Right lung (tissue), 5 donors: ENCODE results near the gene BABAM2. TPM values are rescaled to one million over a fixed set of nuclear protein-coding genes. Genes with fewer than 3 reads are reported as not detected.

ENCODE experiments used
- DNase-seq, 2 donors: peaks; one replicate each; pipeline ENCODE4 v3.0.0-alpha.2; 2013
- polyA plus RNA-seq, 5 donors: library from polyadenylated mRNA; unstranded; fragments of 120-200 nt; gene quantifications; one replicate each; pipeline versions ENCODE4 v1.2.1 to v1.2.3, GENCODE V29; 2013; ENCODE audit warnings: inconsistent platforms in 1 of 5, low replicate concordance in 1 of 5; ENCODE audit not compliant: insufficient read length in 5 of 5, insufficient read depth in 1 of 5

The BABAM2 gene
- polyA plus RNA-seq, 5 donors, result 26.9 to 29.0 (median 27.3) TPM

GRCh38 chr2:28279371-28279770, 388.8 kb downstream of the BABAM2 start:
- no peak for DNase-seq

- no peak for DNase-seq
Observed at GRCh38 chr2:28280619-28281018, 390.1 kb downstream of the BABAM2 start.

DNA sequence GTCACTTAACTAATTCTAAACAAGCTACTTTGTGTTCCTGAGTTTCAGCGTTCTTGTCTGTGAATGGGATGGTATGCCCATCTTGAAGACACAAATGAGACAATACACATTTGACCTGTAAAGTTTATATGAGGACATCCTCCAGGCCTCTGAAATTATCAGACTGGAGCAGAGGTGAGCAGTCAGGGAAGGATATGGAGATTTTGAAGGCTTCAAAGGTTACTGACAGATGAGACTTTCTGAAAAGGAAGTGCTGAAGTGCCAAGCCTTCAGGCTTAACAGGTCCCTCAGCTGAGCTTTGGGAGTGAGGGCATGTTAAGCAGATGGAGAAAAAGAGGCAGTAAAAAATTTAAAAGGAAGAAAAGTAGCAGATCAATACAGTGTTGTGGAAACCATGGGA, 391.2 kb downstream of the BABAM2 start:
- DNase-seq, result no peak

GRCh38 chr2:28282248-28282647, 391.7 kb downstream of the BABAM2 start:
- DNase-seq, result no peak

- DNase-seq, result no peak
Observed at GRCh38 chr2:28282861-28283646, 392.5 kb downstream of the BABAM2 start.

GRCh38 chr2:28283861-28284260, 393.3 kb downstream of the BABAM2 start:
- DNase-seq, result no peak

GRCh38 chr2:28286678-28287077, 396.1 kb downstream of the BABAM2 start:
- DNase-seq, result no peak

- no peak for DNase-seq
Observed at GRCh38 chr2:28287256-28287915, 396.9 kb downstream of the BABAM2 start.

GRCh38 chr2:28288620-28289019, 398.1 kb downstream of the BABAM2 start:
- DNase-seq, result no peak

GRCh38 chr2:28291811-28292440, 401.4 kb downstream of the BABAM2 start:
- DNase-seq, result no peak

- DNase-seq, result no peak
Observed at GRCh38 chr2:28292491-28292890, 402.0 kb downstream of the BABAM2 start.

GRCh38 chr2:28293416-28293815, 402.9 kb downstream of the BABAM2 start:
- DNase-seq, result no peak

DNA sequence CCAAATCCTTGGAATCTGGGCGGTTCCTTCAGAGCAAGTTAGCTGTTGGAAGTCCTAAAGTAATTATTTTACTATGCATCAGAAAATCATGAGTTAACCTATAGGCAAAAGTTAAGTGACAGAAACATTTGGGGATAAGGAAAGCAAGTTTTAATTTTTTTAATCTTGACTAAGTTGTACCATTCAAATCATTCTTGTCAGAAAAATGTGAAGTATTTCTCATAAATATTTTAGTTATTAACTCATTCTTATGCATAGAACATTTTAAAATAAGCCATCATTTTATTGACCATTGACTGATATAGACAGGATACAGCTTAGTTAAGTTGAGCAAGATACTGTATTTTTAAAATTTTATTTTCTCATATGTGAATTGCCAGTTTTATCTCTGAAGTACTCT, 403.9 kb downstream of the BABAM2 start:
- DNase-seq, result no peak

DNA sequence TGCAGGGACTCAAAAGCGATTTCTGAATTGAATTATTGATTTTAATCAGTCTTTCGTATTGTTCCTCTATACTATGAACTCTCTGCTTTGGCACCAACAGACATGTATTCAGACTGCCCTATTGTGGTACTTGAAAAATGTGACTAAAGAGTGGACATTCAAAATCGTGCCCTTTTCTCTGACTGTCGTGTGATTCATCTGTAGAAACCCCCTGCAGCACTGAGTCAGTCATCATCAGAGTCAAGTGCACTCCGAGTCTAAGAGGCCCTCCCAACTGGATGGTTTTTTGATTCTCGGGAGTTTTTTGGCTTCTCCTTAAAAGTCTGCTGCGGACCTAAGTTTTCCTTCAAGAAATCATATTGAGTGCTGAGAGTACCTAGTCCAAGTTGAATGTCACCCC, 405.7 kb downstream of the BABAM2 start:
- no peak for DNase-seq

- no peak for DNase-seq
Observed at GRCh38 chr2:28296904-28297303, 406.4 kb downstream of the BABAM2 start.

GRCh38 chr2:28297531-28297930, 407.0 kb downstream of the BABAM2 start:
- DNase-seq, result no peak

- DNase-seq, result no peak
Observed at GRCh38 chr2:28298406-28298805, 407.9 kb downstream of the BABAM2 start.

DNA sequence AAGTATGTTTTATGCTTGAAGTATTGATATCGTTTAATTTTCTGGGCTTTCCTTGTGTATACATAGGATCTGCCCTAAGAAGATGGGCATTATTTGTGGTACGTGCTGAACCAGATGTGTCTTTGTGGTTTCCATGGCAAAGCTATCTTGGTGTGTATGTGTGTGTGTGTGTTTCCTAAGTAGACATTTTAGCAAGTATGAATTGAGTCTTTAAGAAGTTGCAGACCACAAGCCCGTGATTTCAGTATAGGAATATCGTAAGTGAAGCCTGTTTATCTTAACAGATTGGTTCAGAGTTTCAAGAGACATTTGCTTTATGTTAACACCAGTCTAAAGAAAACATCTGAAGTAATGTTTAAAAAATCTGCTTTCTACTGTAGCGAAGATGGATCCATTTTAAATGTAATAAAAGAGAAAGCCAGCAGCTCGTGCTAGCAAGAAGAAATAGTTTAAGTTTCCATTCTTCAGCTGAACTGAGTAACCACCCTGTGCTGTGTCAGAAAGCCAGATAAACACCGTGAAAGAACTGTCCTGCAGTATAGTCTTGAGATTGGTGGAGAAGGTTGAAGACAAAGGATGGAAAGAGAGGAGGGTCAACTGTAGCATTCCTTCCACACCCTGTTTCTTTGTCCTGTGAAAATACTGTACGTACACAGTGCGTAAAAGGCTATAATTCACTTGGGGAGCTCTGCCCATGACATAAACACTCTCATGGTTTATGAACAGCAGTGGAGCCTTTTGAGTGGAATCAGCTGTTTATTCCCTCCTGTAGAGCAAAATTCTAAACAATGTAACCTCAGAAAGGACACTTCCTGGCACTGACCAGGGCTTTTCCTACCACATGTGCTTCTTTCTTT, 410.2 kb downstream of the BABAM2 start:
- peak; percentile 46 to 57 for DNase-seq

DNA sequence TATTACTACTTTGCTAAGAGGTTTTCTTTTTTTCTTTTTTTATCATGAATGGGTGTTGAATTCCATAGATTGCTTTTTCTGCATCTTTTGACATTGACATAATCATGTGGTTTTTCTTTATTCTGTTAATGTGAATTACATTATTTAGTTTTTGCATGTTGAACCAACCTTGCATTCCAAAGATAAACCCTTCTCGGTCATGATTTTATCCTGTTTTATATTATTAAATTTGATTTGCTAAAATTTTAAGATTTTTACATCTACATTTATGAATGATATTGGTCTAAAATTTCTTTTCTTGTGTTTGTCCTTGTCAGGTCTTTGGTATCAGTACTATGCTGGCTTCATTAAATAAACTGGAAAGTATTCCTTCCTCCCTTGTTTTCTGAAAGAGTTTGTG, 414.7 kb downstream of the BABAM2 start:
- DNase-seq, result no peak

GRCh38 chr2:28310107-28310506, 419.6 kb downstream of the BABAM2 start:
- no peak for DNase-seq

DNA sequence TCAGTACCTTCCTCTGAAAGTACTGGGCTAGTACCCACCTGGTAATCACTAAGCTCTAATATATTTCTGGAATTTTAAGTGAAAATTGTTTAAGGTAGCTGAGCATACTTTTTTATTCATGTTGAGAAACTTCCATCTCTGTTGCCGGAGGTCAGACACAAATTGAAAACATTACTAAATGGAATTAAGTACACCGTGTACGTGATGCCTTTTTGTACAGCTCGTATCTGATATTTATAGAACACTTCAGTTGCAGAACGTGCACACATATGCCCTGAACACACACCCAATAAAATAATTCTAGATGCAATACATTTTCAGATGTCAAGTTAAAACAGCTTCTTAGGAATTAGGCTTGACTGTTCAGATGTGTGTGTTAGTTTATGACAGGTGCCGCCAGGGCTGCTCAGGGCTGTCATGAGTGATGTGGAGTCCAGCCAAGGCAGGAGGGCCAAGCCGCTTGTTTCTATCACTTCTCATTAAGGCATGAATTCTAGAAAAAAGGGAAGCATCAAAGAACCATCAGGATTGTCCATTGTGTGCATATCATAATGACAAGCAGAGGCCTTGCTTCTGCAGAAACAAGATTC, 421.2 kb downstream of the BABAM2 start:
- no peak for DNase-seq
